ENCODE data around the gene GPR33.

The GPR33 gene

GRCh38 chr14:31492759-31493498 is 5.1 kb upstream of the GPR33 start:
- TF ChIP-seq CTCF (IDR thresholded peaks at IDR 0.05), result no peak
- Histone ChIP-seq H3K9me3 (no peaks in the 10 kb centered on the region), H3K4me3 (no peak overlapping the region), H3K36me3 (no peaks in the 10 kb centered on the region), H3K27ac (no peak overlapping the region), H3K4me1 (no peaks in the 10 kb centered on the region), H3K27me3 (no peaks in the 10 kb centered on the region)
- intact Hi-C loops (cut with DNase I; ENCODE audit: low total_unique reads), result no loop called here
- DNase-seq, result no peak

DNA sequence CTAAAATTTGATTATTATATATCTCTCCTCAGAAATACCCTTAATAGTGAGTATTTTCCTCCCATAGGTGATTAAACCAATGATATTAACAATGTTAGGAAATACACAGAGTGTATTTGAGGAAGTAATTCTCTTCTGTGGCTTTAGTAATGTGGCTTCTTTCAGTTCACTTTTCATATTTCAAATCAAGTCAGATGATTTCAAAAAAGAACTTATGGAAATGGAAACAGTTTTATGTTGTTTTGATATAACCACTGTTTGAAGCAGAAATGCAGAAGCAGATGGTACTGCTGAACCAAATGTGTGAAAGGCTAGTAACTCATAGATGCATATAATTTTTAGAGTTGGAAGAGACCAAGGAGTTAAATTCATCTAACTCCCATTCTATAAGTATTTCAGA is 1.9 kb upstream of the GPR33 start:
- Histone ChIP-seq H3K27me3 (no peaks in the 10 kb centered on the region), H3K4me1 (peaks cover 0 to 4% (median 1%) of the 10 kb centered on the region in 4 donors), H3K36me3 (no peaks in the 10 kb centered on the region), H3K9me3 (no peaks in the 10 kb centered on the region), H3K27ac (no peak overlapping the region), H3K4me3 (no peak overlapping the region)
- no peak for DNase-seq
- intact Hi-C loops (cut with DNase I; ENCODE audit: low total_unique reads), result no loop called here
- TF ChIP-seq CTCF (IDR thresholded peaks at IDR 0.05), result no peak

GRCh38 chr14:31486764-31487163 is 1.1 kb downstream of the GPR33 start:
- intact Hi-C loops (cut with DNase I; ENCODE audit: low total_unique reads), result no loop called here
- DNase-seq, result no peak
- Histone ChIP-seq H3K9me3 (no peaks in the 10 kb centered on the region), H3K27me3 (no peaks in the 10 kb centered on the region), H3K36me3 (no peaks in the 10 kb centered on the region), H3K4me1 (peaks cover 0 to 4% (median 1%) of the 10 kb centered on the region in 4 donors), H3K27ac (no peak overlapping the region), H3K4me3 (no peak overlapping the region)
- no peak for TF ChIP-seq CTCF (IDR thresholded peaks at IDR 0.05)

- intact Hi-C loops (cut with DNase I; ENCODE audit: low total_unique reads), result no loop called here
- TF ChIP-seq CTCF (IDR thresholded peaks at IDR 0.05), result no peak
- no peak overlapping the region for H3K27ac ChIP-seq
- no peak for DNase-seq
- H3K27me3 ChIP-seq, result no peaks in the 10 kb centered on the region
- no peaks in the 10 kb centered on the region for H3K9me3 ChIP-seq
- no peaks in the 10 kb centered on the region for H3K36me3 ChIP-seq
- H3K4me1 ChIP-seq, result peaks cover 0 to 4% (median 1%) of the 10 kb centered on the region in 4 donors
- no peak overlapping the region for H3K4me3 ChIP-seq
Observed at GRCh38 chr14:31484754-31485153, 3.1 kb downstream of the GPR33 start.

DNA sequence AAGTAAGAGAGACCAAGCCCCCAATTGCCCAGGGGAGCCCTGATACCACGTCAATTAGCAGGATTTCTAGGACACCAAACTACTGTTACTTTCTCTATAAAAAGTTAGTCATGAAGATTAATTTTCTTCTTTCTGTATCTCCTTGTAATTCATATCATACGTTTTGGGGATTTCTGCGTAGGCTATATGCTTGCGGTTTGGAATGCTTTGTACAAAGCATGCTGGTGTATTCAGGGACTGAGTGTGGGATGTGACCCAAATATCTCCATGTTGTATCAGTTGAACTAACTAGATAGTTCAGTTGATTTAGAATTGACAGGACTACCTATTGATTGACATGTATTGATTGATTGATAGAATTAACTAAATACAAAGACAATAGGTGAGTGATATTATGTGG is 7.7 kb downstream of the GPR33 start:
- no peak for DNase-seq
- H3K27me3 ChIP-seq, result no peaks in the 10 kb centered on the region
- H3K4me3 ChIP-seq, result no peak overlapping the region
- no peak for TF ChIP-seq CTCF (IDR thresholded peaks at IDR 0.05)
- no peak overlapping the region for H3K27ac ChIP-seq
- H3K36me3 ChIP-seq, result no peaks in the 10 kb centered on the region
- H3K4me1 ChIP-seq, result peaks cover 0 to 22% (median 9%) of the 10 kb centered on the region in 4 donors
- intact Hi-C loops (cut with DNase I; ENCODE audit: low total_unique reads), result no loop called here
- no peaks in the 10 kb centered on the region for H3K9me3 ChIP-seq

Data from tibial artery (tissue), 4 donors.